K562 (cell line): ENCODE measurements around the gene SLC25A42. TPM values are rescaled to one million over a fixed set of nuclear protein-coding genes. Genes with fewer than 3 reads are reported as not detected.

Source experiments
- ARID2 ChIP-seq: fragments of 450-650 bp; IDR thresholded peaks from 2 replicates; pipeline ENCODE4 v1.6.1; 2017; ENCODE audit warnings: antibody characterized with exemption, mild to moderate bottlenecking
- CBX5 ChIP-seq: IDR thresholded peaks from 2 replicates; pipeline ENCODE4 v1.6.1; 2014; ENCODE audit warnings: low read depth, borderline replicate concordance
- CREM ChIP-seq: IDR thresholded peaks from 2 replicates; pipeline ENCODE4 v1.6.1; 2014; ENCODE audit warnings: antibody characterized with exemption, low read depth
- EP300 ChIP-seq: IDR thresholded peaks from 2 replicates; pipeline ENCODE4 v1.6.1; 2012; ENCODE audit warnings: low read length, improper control_type of control experiment
- FOXK2 ChIP-seq, 2 experiments: fragments of 450-650 bp; IDR thresholded peaks in 1 of 2; conservative IDR thresholded peaks in 1 of 2; 2 replicates each; pipeline ENCODE4 v1.6.1; 2016; ENCODE audit warnings: low read depth in 2 of 2, mild to moderate bottlenecking in 1 of 2
- GABPB1 ChIP-seq: sonication (generic); formaldehyde crosslinking; IDR thresholded peaks from 2 replicates; pipeline ENCODE4 v1.8.0; 2022; ENCODE audit warnings: mild to moderate bottlenecking, missing genetic modification reagents
- HBP1 ChIP-seq: fragments of 450-650 bp; formaldehyde crosslinking; IDR thresholded peaks from 2 replicates; pipeline ENCODE4 v1.4.0; 2022; ENCODE audit warnings: missing genetic modification characterization
- HCFC1 ChIP-seq: IDR thresholded peaks from 2 replicates; pipeline ENCODE4 v1.6.1; 2012; ENCODE audit warnings: low read depth, low read length, improper control_type of control experiment
- HMGN3 ChIP-seq: IDR thresholded peaks from 2 replicates; pipeline ENCODE4 v1.6.1; 2011; ENCODE audit warnings: borderline replicate concordance, low read depth, mild to moderate bottlenecking, mixed read lengths, low read length; ENCODE audit not compliant: insufficient read length; ENCODE audit errors: extremely low read depth
- ID3 ChIP-seq, 2 experiments: fragments of 250-450 bp in 1 of 2; fragments of 450-650 bp in 1 of 2; sonication (Bioruptor Pico) in 1 of 2; IDR thresholded peaks; 2 replicates each; pipeline versions ENCODE4 v1.6.1 to v1.8.0; 2016 to 2021; ENCODE audit warnings: mild to moderate bottlenecking in 2 of 2, moderate library complexity in 2 of 2, missing compliant biosample characterization in 1 of 2, missing genetic modification characterization in 1 of 2
- MAZ ChIP-seq, 2 experiments: fragments of 450-650 bp in 1 of 2; sonication (generic) in 1 of 2; formaldehyde crosslinking; IDR thresholded peaks in 1 of 2; conservative IDR thresholded peaks in 1 of 2; 2 replicates each; pipeline versions ENCODE4 v1.4.0 to v1.5.0; 2020; ENCODE audit warnings: mild to moderate bottlenecking in 1 of 2, missing genetic modification reagents in 1 of 2
- MXI1 ChIP-seq: IDR thresholded peaks from 2 replicates; pipeline ENCODE4 v1.6.1; 2011; ENCODE audit warnings: low read depth, mild to moderate bottlenecking, improper control_type of control experiment, low read length
- PHB ChIP-seq: fragments of 250-450 bp; sonication (Bioruptor Pico); IDR thresholded peaks from 2 replicates; pipeline ENCODE4 v1.5.0; 2021
- PTTG1 ChIP-seq: fragments of 450-650 bp; IDR thresholded peaks from 2 replicates; pipeline ENCODE4 v1.6.1; 2016; ENCODE audit warnings: low read depth, mild to moderate bottlenecking, missing genetic modification characterization, missing compliant biosample characterization
- RBM34 ChIP-seq: fragments of 200-400 bp; formaldehyde crosslinking; IDR thresholded peaks from 2 replicates; pipeline ENCODE4 v1.6.1; 2018; ENCODE audit warnings: low read length, borderline replicate concordance; ENCODE audit not compliant: insufficient read depth
- SMAD4 ChIP-seq: fragments of 250-450 bp; sonication (Bioruptor Pico); conservative IDR thresholded peaks from 2 replicates; pipeline ENCODE4 v1.8.0; 2021; ENCODE audit warnings: inconsistent platforms, mild to moderate bottlenecking, moderate library complexity
- SNIP1 ChIP-seq: fragments of 450-650 bp; IDR thresholded peaks from 2 replicates; pipeline ENCODE4 v1.7.1; 2017; ENCODE audit warnings: low read depth, mild to moderate bottlenecking
- TAF15 ChIP-seq: fragments of 200-400 bp; formaldehyde crosslinking; IDR thresholded peaks from 2 replicates; pipeline ENCODE4 v1.6.1; 2017; ENCODE audit warnings: mild to moderate bottlenecking, low read depth, low read length, moderate library complexity
- TCF3 ChIP-seq: sonication (generic); formaldehyde crosslinking; IDR thresholded peaks from 2 replicates; pipeline ENCODE4 v1.4.0; 2020; ENCODE audit warnings: mild to moderate bottlenecking, missing genetic modification reagents
- THAP12 ChIP-seq: fragments of 250-450 bp; sonication (Bioruptor Pico); IDR thresholded peaks from 2 replicates; pipeline ENCODE4 v1.9.0; 2021; ENCODE audit warnings: mild to moderate bottlenecking, inconsistent platforms
- ZFX ChIP-seq: sonication (generic); formaldehyde crosslinking; IDR thresholded peaks from 2 replicates; pipeline ENCODE4 v1.8.0; 2022; ENCODE audit warnings: mild to moderate bottlenecking, missing genetic modification reagents, moderate library complexity
- ZNF384 ChIP-seq: IDR thresholded peaks from 2 replicates; pipeline ENCODE4 v1.6.1; 2012; ENCODE audit warnings: low read depth, low read length, improper control_type of control experiment
- ZNF668 ChIP-seq: fragments of 250-450 bp; sonication (Bioruptor Pico); IDR thresholded peaks from 2 replicates; pipeline ENCODE4 v1.8.0; 2022; ENCODE audit warnings: mild to moderate bottlenecking, inconsistent platforms
- ZNF699 ChIP-seq: fragments of 250-450 bp; sonication (Bioruptor Pico); IDR thresholded peaks from 2 replicates; pipeline ENCODE4 v1.8.0; 2021; ENCODE audit warnings: mild to moderate bottlenecking, moderate library complexity; ENCODE audit not compliant: insufficient replicate concordance
- polyA plus RNA-seq, 8 experiments: library from polyadenylated mRNA; depleted of rRNA in 4 of 8; stranded (reverse) in 5 of 8; unstranded in 3 of 8; fragments of >200 nt; fragmentation: Nextera tagmentation in 2 of 8; fragmentation: Illumina TruSeq in 1 of 8; extraction: Ambion mirVana in 2 of 8; extraction: Trizol in 1 of 8; gene quantifications; 2 replicates each; pipeline versions ENCODE4 v1.2.1 to v1.2.3, GENCODE V29; 2011 to 2014; ENCODE audit warnings: inconsistent platforms in 1 of 8, missing spikeins in 1 of 8
- total RNA-seq, 7 experiments: library from RNA; depleted of rRNA in 6 of 7; stranded (reverse); fragments of >200 nt in 6 of 7; fragmentation: Illumina TruSeq in 2 of 7; extraction: Trizol in 2 of 7; gene quantifications; 2 replicates each; pipeline versions ENCODE4 v1.2.1 to v1.2.3, GENCODE V29; 2011 to 2021; ENCODE audit warnings: low replicate concordance in 1 of 7

Gene SLC25A42
- total and polyA plus RNA-seq, 9 of the 15 experiments (the other 6 are each of a cell fraction or from before 2014, with no cell fraction given), result 0.59 to 32.2 (median 14.1) TPM

GRCh38 chr19:19105365-19106055 is 41.7 kb downstream of the SLC25A42 start (continued):
- TF ChIP-seq TAF15 (no peak), ZNF668 (CRISPR knock-in tag) (no peak), ZNF384 (no peak), HBP1 (CRISPR knock-in tag) (no peak), ARID2 (no peak), PHB (no peak), CBX5 (no peak), THAP12 (CRISPR knock-in tag) (no peak), FOXK2 (conservative IDR thresholded peaks at IDR 0.05 in 1 of 2, IDR thresholded peaks at IDR 0.05 in 1 of 2; ENCODE audit: low read depth in 2 of 2) (peak in 1 of 2 experiments; percentile 57; a peak in 1 of 4 replicates), EP300 (peak; percentile 5; the same call in 1 of the 2 replicates), TCF3 (CRISPR knock-in tag) (0 out of 2 replicates have a peak, but pooled peaks have one; percentile 15), MAZ (CRISPR knock-in tag; conservative IDR thresholded peaks at IDR 0.05 in 1 of 2, IDR thresholded peaks at IDR 0.05 in 1 of 2) (peak in 1 of 2 experiments; percentile 74; a peak in 3 of 4 replicates), RBM34 (no peak), MXI1 (no peak), GABPB1 (CRISPR knock-in tag) (peak; percentile 66; the same call in 1 of the 2 replicates), ID3 (CRISPR knock-in tag; IDR thresholded peaks at IDR 0.05) (no peak), ID3 (tag; IDR thresholded peaks at IDR 0.05) (no peak), CREM (peak; percentile 51), ZFX (CRISPR knock-in tag) (peak; percentile 82), HMGN3 (peak; percentile 40), SMAD4 (CRISPR knock-in tag) (no peak), HCFC1 (no peak), SNIP1 (no peak), PTTG1 (tag) (no peak), ZNF699 (CRISPR knock-in tag) (no peak)
